Chondrocyte (in vitro differentiated cells): ENCODE results near the gene BMF. TPM values are rescaled to one million over a fixed set of nuclear protein-coding genes. Genes with fewer than 3 reads are reported as not detected.

Source experiments
- DNase-seq: peaks from one replicate; pipeline ENCODE4 v3.0.0; 2021; ENCODE audit warnings: mixed read lengths, low spot score
- H3K27ac Mint-ChIP-seq: one replicate; pipeline ENCODE4 v1.8.0; 2021; ENCODE audit warnings: mild to moderate bottlenecking, moderate library complexity, mixed read lengths; ENCODE audit not compliant: unreplicated experiment
- H3K27me3 Mint-ChIP-seq: 2 replicates; pipeline ENCODE4 v1.8.0; 2021; ENCODE audit warnings: low read depth, mixed read lengths
- H3K36me3 Mint-ChIP-seq: 2 replicates; pipeline ENCODE4 v1.8.0; 2021; ENCODE audit warnings: low read depth, mixed read lengths
- H3K4me1 Mint-ChIP-seq: 2 replicates; pipeline ENCODE4 v1.8.0; 2021; ENCODE audit warnings: low read depth, mild to moderate bottlenecking, mixed read lengths
- H3K4me3 Mint-ChIP-seq: one replicate; pipeline ENCODE4 v1.8.0; 2021; ENCODE audit warnings: mild to moderate bottlenecking, moderate library complexity, mixed read lengths; ENCODE audit not compliant: unreplicated experiment
- H3K9me3 Mint-ChIP-seq: 2 replicates; pipeline ENCODE4 v1.8.0; 2021; ENCODE audit warnings: low read depth, mixed read lengths
- total RNA-seq: library from RNA; stranded (reverse); gene quantifications from 3 replicates; pipeline ENCODE4 v1.2.1, GENCODE V29; 2021
- TF ChIP-seq, protein P1 (sequence below): fragments of 200-600 bp; sonication (generic); IDR thresholded peaks from 2 replicates; pipeline ENCODE4 v1.5.0; 2021; ENCODE audit warnings: antibody characterized with exemption, mild to moderate bottlenecking, moderate library complexity

Gene BMF
- total RNA-seq, 1 donor from 2014 or later, result 17.9 TPM

DNA sequence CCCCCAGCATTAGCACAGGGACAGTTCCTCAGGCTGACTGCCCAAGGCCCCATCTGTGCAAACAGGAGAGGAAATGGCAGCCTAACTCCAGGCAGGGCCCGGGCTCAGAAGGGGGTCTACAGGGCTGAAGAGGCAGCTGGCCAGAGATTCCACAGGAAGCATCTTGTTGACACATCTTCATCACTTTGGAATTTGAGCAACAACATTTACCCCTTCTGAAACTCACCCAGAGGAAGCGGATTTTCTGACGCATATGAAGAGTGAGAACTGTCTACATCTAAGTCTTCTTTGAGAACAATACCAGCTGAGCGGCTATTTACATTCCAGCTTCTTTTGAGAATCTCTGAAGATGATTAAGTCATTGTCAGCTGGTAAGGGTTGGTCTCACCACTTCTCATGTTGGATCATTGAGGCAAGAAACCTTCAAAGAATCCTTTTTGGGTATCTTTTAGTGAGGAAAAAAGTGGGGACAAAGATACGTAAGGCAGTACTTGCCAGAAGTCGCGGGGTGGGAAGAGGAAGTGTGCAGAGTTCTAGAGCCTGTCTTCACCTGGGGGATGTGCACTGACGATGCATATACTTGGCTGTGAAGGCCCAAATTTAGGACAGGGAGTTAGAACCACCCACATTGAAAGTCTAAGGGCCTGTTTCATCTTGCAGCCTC is 44.3 kb downstream of the BMF start:
- H3K27me3 Mint-ChIP-seq, result no peaks in the 10 kb centered on the region
- H3K9me3 Mint-ChIP-seq, result no peaks in the 10 kb centered on the region
- no peak overlapping the region for H3K4me3 Mint-ChIP-seq
- peaks cover 2% of the 10 kb centered on the region for H3K36me3 Mint-ChIP-seq
- DNase-seq, result peak; percentile 50
- TF ChIP-seq, protein P1, sequence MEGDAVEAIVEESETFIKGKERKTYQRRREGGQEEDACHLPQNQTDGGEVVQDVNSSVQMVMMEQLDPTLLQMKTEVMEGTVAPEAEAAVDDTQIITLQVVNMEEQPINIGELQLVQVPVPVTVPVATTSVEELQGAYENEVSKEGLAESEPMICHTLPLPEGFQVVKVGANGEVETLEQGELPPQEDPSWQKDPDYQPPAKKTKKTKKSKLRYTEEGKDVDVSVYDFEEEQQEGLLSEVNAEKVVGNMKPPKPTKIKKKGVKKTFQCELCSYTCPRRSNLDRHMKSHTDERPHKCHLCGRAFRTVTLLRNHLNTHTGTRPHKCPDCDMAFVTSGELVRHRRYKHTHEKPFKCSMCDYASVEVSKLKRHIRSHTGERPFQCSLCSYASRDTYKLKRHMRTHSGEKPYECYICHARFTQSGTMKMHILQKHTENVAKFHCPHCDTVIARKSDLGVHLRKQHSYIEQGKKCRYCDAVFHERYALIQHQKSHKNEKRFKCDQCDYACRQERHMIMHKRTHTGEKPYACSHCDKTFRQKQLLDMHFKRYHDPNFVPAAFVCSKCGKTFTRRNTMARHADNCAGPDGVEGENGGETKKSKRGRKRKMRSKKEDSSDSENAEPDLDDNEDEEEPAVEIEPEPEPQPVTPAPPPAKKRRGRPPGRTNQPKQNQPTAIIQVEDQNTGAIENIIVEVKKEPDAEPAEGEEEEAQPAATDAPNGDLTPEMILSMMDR, result no peak
- peak overlapping the region; percentile 78 for H3K27ac Mint-ChIP-seq
- H3K4me1 Mint-ChIP-seq, result peaks cover 42% of the 10 kb centered on the region

DNA sequence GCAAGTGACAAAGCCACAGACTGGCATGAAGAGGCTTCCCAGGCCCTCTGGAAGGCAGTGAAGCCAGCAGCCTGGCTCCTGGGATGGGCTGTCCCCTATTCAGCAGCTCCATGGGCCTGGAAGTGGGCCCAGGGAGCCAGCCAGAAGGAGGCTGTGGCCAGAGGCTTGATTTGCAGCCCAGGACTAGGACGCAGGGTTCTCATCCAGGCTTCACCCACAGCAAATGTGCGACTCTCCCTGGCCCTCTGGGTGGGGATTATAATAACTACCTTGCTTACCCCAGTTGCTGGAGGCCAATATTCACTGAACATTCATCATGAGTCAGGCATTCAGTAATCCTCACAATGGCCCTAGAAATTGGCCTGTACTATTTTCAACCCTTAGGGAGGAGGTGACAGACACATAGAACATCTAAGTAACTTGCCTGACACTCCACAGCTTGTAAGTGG is 45.1 kb downstream of the BMF start:
- TF ChIP-seq, protein P1, result no peak
- peaks cover 2% of the 10 kb centered on the region for H3K36me3 Mint-ChIP-seq
- DNase-seq, result no peak
- H3K27ac Mint-ChIP-seq, result no peak overlapping the region
- no peaks in the 10 kb centered on the region for H3K27me3 Mint-ChIP-seq
- no peak overlapping the region for H3K4me3 Mint-ChIP-seq
- H3K9me3 Mint-ChIP-seq, result no peaks in the 10 kb centered on the region
- peaks cover 40% of the 10 kb centered on the region for H3K4me1 Mint-ChIP-seq

DNA sequence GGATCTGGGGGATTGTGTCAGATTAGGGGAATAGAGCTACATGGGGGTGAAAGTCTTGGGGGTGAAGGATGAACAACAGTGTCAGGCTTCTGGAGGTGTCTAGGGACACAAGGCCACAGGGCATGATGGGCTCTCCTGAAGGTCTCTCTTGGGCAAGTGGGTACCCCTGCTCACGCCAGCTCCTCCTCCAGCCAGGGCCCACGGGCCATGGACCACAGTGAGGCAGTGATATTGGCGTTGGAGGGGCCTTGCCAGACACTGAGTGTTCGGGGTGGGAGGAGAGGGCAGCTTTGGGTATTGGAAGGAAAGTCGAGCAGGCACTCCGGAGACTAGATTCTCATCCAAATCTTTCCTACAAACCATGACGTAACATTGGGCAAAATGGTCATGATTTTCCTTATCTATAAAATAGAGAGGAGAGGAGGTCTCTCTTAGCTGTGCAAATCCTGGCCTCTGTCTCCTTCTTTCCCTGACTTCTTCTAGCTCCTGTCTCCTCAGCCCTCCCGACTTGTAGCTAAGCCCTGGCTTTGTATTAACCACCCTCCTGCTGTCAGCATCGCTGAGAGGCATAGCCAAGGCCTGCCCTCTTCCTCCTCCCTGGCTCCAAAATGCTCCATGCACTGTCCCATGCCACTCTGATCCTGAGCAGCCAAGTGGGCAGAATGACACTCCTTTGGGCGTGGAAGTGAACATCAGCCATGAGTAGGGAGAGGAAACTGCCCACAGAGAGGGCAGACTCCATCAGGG is 45.7 kb downstream of the BMF start:
- TF ChIP-seq, protein P1, result no peak
- DNase-seq, result peak; percentile 47
- H3K4me3 Mint-ChIP-seq, result no peak overlapping the region
- H3K4me1 Mint-ChIP-seq, result peaks cover 42% of the 10 kb centered on the region
- H3K9me3 Mint-ChIP-seq, result no peaks in the 10 kb centered on the region
- H3K27me3 Mint-ChIP-seq, result no peaks in the 10 kb centered on the region
- peaks cover 2% of the 10 kb centered on the region for H3K36me3 Mint-ChIP-seq
- H3K27ac Mint-ChIP-seq, result no peak overlapping the region

DNA sequence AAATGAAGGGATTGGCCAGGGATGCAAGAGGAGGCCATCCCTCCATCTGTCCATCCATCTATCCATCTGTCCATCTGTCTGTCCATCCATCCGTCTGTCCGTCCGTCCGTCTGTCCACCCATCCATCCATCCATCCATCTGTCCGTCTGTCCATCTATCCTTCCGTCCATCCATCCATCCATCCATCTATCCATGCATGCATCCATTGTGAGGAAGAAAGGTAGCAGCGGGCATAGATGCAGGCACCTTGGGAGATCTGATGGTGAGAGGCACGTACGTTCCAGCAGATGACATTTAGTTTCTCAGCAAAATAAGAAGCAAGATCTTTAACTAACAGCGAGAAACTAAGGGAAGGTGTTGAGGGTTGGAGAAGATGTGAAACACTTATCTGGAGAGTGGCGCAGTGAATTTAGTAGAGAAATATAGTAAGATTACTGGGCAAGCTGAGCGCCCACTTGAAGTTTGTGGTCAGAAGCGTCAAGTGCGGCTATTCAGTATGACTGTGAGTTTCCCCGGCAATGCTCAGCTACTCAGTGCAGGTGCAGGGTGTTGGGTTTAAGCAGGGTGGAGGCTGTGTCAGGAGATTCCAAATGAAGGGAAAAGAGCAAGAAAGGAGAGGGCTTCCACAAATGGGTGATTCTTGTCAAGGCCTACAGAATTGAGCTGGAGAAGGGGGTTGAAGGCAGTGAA is 47.3 kb downstream of the BMF start:
- Mint-ChIP-seq H3K27me3 (no peaks in the 10 kb centered on the region), H3K4me1 (peaks cover 31% of the 10 kb centered on the region), H3K9me3 (no peaks in the 10 kb centered on the region), H3K4me3 (no peak overlapping the region), H3K27ac (no peak overlapping the region), H3K36me3 (peaks cover 4% of the 10 kb centered on the region)
- TF ChIP-seq, protein P1, result no peak
- peak; percentile 10 for DNase-seq
